Omental fat pad (tissue), 4 donors: ENCODE measurements around the gene TBXA2R. TPM values are rescaled to one million over a fixed set of nuclear protein-coding genes. Genes with fewer than 3 reads are reported as not detected.
A peak's percentile ranks its signal among the peaks of the same experiment; 100 is the strongest.

Experiments used
- ATAC-seq: fragments of 150-250 bp; one replicate; pipeline ENCODE4 v1.9.1; 2016; ENCODE audit warnings: mild to moderate bottlenecking, moderate library complexity; ENCODE audit not compliant: low FRiP score
- DNase-seq: peaks from one replicate; pipeline ENCODE4 v3.0.0-alpha.2; 2019; ENCODE audit warnings: low spot score
- CTCF ChIP-seq, 3 donors: fragments of 450-650 bp; IDR thresholded peaks; one replicate each; pipeline ENCODE4 v1.5.1; 2016 to 2017; ENCODE audit warnings: antibody characterized with exemption in 3 of 3, mild to moderate bottlenecking in 3 of 3, moderate library complexity in 2 of 3
- small RNA-seq: library from RNA; depleted of rRNA; stranded (forward); fragments of <200 nt; gene quantifications from one replicate; pipeline ENCODE3, GENCODE V24; 2016
- total RNA-seq, 4 donors: library from RNA; depleted of rRNA; stranded (reverse); fragments of >200 nt; gene quantifications; one replicate each; pipeline ENCODE4 v1.1.0, GENCODE V29; 2016

TBXA2R gene
- total RNA-seq, 4 donors from 2014 or later = 0.65 to 1.8 (median 1.1) TPM

GRCh38 chr19:3547767-3548282 is 58.9 kb downstream of the TBXA2R start:
- no peak for ATAC-seq
- no peak for DNase-seq
- no peak for TF ChIP-seq CTCF (IDR thresholded peaks at IDR 0.05)

- ATAC-seq (no peak), DNase-seq (no peak)
- no peak for TF ChIP-seq CTCF (IDR thresholded peaks at IDR 0.05)
Observed at GRCh38 chr19:3547301-3547731, 59.4 kb downstream of the TBXA2R start.

- ATAC-seq = no peak
- no peak for TF ChIP-seq CTCF (IDR thresholded peaks at IDR 0.05)
- no peak for DNase-seq
Observed at GRCh38 chr19:3546119-3546518, 60.6 kb downstream of the TBXA2R start.

- no peak for DNase-seq
- TF ChIP-seq CTCF (IDR thresholded peaks at IDR 0.05) = no peak
- ATAC-seq = no peak
Observed at GRCh38 chr19:3545669-3546034, 61.0 kb downstream of the TBXA2R start.

GRCh38 chr19:3544742-3545668 is 61.7 kb downstream of the TBXA2R start:
- ATAC-seq (no peak), DNase-seq (peak; percentile 87)
- peak in 1 of 3 donors; percentile 47 for TF ChIP-seq CTCF (IDR thresholded peaks at IDR 0.05)

Small RNA genes within 50 kb of the gene (small RNA-seq; reads per million reads assigned to genes)
- not detected for gene AC005786.1

Other genes with a start within 250 kb of the TBXA2R start
- 10 to 100 TPM; 55.7 to 84.5 (median 65.5) TPM for gene NFIC, start 240.3 kb downstream of the TBXA2R start, total RNA-seq
- gene SMIM24, start 126.3 kb downstream of the TBXA2R start, total RNA-seq = not detected
- not detected for gene SMIM44, start 123.4 kb downstream of the TBXA2R start, total RNA-seq
- 10 to 100 TPM; 11.7 to 28.1 (median 13.0) TPM for gene DOHH, start 106.2 kb downstream of the TBXA2R start, total RNA-seq
- 10 to 100 TPM; 10.0 to 33.1 (median 15.3) TPM for gene FZR1, start 100.6 kb downstream of the TBXA2R start, total RNA-seq
- 1 to 10 TPM in 1 of 4 donors, not detected in 3; 1.4 TPM for gene TEKTIP1, start 67.7 kb downstream of the TBXA2R start, total RNA-seq
- gene MFSD12, start 49.3 kb downstream of the TBXA2R start, total RNA-seq = 100 to 1,000 TPM in 1 of 4 donors, 10 to 100 TPM in 3; 27.7 to 127 (median 53.3) TPM
- gene HMG20B, start 33.9 kb downstream of the TBXA2R start, total RNA-seq = 10 to 100 TPM; 60.4 to 95.8 (median 66.5) TPM
- gene GIPC3, start 21.4 kb downstream of the TBXA2R start, total RNA-seq = 1 to 10 TPM in 2 of 4 donors, under 1 TPM in 2; 0.56 to 3.0 (median 1.0) TPM
- 10 to 100 TPM; 14.4 to 31.1 (median 22.5) TPM for gene CACTIN, start 19.9 kb upstream of the TBXA2R start, total RNA-seq
- 10 to 100 TPM; 16.1 to 21.1 (median 17.4) TPM for gene PIP5K1C, start 93.6 kb upstream of the TBXA2R start, total RNA-seq
- gene TJP3, start 101.5 kb upstream of the TBXA2R start, total RNA-seq = 1 to 10 TPM in 1 of 4 donors, under 1 TPM in 2, not detected in 1; 0.60 to 1.2 (median 0.88) TPM
- gene APBA3, start 154.8 kb upstream of the TBXA2R start, total RNA-seq = 10 to 100 TPM; 13.5 to 24.1 (median 18.7) TPM
- 10 to 100 TPM; 52.4 to 76.3 (median 68.0) TPM for gene MRPL54, start 155.8 kb upstream of the TBXA2R start, total RNA-seq
- under 1 TPM in 1 of 4 donors, not detected in 3; 0.19 TPM for gene RAX2, start 165.4 kb upstream of the TBXA2R start, total RNA-seq
- 10 to 100 TPM in 1 of 4 donors, 1 to 10 TPM in 2, under 1 TPM in 1; 0.74 to 29.3 (median 3.3) TPM for gene MATK, start 179.5 kb upstream of the TBXA2R start, total RNA-seq